ENCODE results near the gene ZNF844. TPM values are rescaled to one million over a fixed set of nuclear protein-coding genes. Genes with fewer than 3 reads are reported as not detected.

The ZNF844 gene
- 2.0 and 11.1 TPM in 2 replicates for total RNA-seq (ENCODE audit: low replicate concordance)

- H3K4me3 ChIP-seq (ENCODE audit: low read depth, low read length), result peak within 1 kb of the TSS; percentile 96
- no peak for TF ChIP-seq CTCF (IDR thresholded peaks at IDR 0.05; ENCODE audit: insufficient read depth, low read length)
- DNase-seq (ENCODE audit: low read depth), result peak; percentile 85
Measured at GRCh38 chr19:12064590-12065538, at the start of gene ZNF844. TSS of gene ZNF844 (plus strand) at chr19:12064731. CDS start at chr19:12064874, 143 bp downstream.

GRCh38 chr19:12015015-12015752 is 49.3 kb upstream of the ZNF844 start:
- TF ChIP-seq CTCF (IDR thresholded peaks at IDR 0.05; ENCODE audit: insufficient read depth, low read length), result no peak
- H3K4me3 ChIP-seq (ENCODE audit: low read depth, low read length), result no peak overlapping the region
- no peak for DNase-seq (ENCODE audit: low read depth)

GRCh38 chr19:12015753-12016116 is 48.8 kb upstream of the ZNF844 start:
- no peak overlapping the region for H3K4me3 ChIP-seq (ENCODE audit: low read depth, low read length)
- no peak for DNase-seq (ENCODE audit: low read depth)
- no peak for TF ChIP-seq CTCF (IDR thresholded peaks at IDR 0.05; ENCODE audit: insufficient read depth, low read length)

GRCh38 chr19:12034198-12034597 is 30.3 kb upstream of the ZNF844 start:
- DNase-seq (ENCODE audit: low read depth), result peak; percentile 15
- no peak for TF ChIP-seq CTCF (IDR thresholded peaks at IDR 0.05; ENCODE audit: insufficient read depth, low read length)
- peak overlapping the region; percentile 83 for H3K4me3 ChIP-seq (ENCODE audit: low read depth, low read length)

- TF ChIP-seq CTCF (IDR thresholded peaks at IDR 0.05; ENCODE audit: insufficient read depth, low read length), result no peak
- peak; percentile 19 for DNase-seq (ENCODE audit: low read depth)
- H3K4me3 ChIP-seq (ENCODE audit: low read depth, low read length), result peak overlapping the region; percentile 83
Measured at GRCh38 chr19:12034620-12035019, 29.9 kb upstream of the ZNF844 start.

- DNase-seq (ENCODE audit: low read depth), result peak; percentile 77
- TF ChIP-seq CTCF (IDR thresholded peaks at IDR 0.05; ENCODE audit: insufficient read depth, low read length), result peak; percentile 16
- H3K4me3 ChIP-seq (ENCODE audit: low read depth, low read length), result peak within 1 kb of the TSS; percentile 83
Measured at GRCh38 chr19:12035220-12036172, 29.0 kb upstream of the ZNF844 start, which contains the start of gene ZNF433. TSS of gene ZNF433 (minus strand) at chr19:12035679. CDS start at chr19:12035539, 140 bp downstream.

Measured in fibroblast of the aortic adventitia (primary cell).